ENCODE data around the gene CCDC112. TPM values are rescaled to one million over a fixed set of nuclear protein-coding genes. Genes with fewer than 3 reads are reported as not detected.

Gene CCDC112
- total RNA-seq, 1 experiment from 2014 or later = 13.0 TPM

Small RNA genes within 50 kb of the gene (small RNA-seq; reads per million reads assigned to genes)
- gene HMGN1P15 = not detected

Other genes with a start within 250 kb of the CCDC112 start
- gene TRIM36, start 126.7 kb downstream of the CCDC112 start, total RNA-seq (2014; rRNA removed; shearing (Covaris generic); ENCODE audit: low replicate concordance) = 2.5 and 4.1 TPM in 2 replicates
- 26.4 and 31.7 TPM in 2 replicates for gene PGGT1B, start 33.8 kb downstream of the CCDC112 start, total RNA-seq (2014; rRNA removed; shearing (Covaris generic); ENCODE audit: low replicate concordance)
- gene FEM1C, start 248.1 kb upstream of the CCDC112 start, total RNA-seq (2014; rRNA removed; shearing (Covaris generic); ENCODE audit: low replicate concordance) = 7.6 and 16.8 TPM in 2 replicates